ENCODE measurements around the gene PNPLA5.

Gene PNPLA5

GRCh38 chr22:43832393-43833265, 59.2 kb downstream of the PNPLA5 start:
- no peak for TF ChIP-seq CTCF (IDR thresholded peaks at IDR 0.05; ENCODE audit: low read depth, low read length, missing control alignments)
- DNase-seq (ENCODE audit: low read depth): no peak
- H3K4me3 ChIP-seq (ENCODE audit: low read depth, low read length): no peak overlapping the region

GRCh38 chr22:43831561-43832392, 60.0 kb downstream of the PNPLA5 start:
- no peak for TF ChIP-seq CTCF (IDR thresholded peaks at IDR 0.05; ENCODE audit: low read depth, low read length, missing control alignments)
- no peak overlapping the region for H3K4me3 ChIP-seq (ENCODE audit: low read depth, low read length)
- no peak for DNase-seq (ENCODE audit: low read depth)

- DNase-seq (ENCODE audit: low read depth): no peak
- no peak for TF ChIP-seq CTCF (IDR thresholded peaks at IDR 0.05; ENCODE audit: low read depth, low read length, missing control alignments)
These were observed 60.8 kb downstream of the PNPLA5 start for GRCh38 chr22:43830931-43831560.

GRCh38 chr22:43829904-43830851, 61.6 kb downstream of the PNPLA5 start:
- no peak for TF ChIP-seq CTCF (IDR thresholded peaks at IDR 0.05; ENCODE audit: low read depth, low read length, missing control alignments)
- H3K4me3 ChIP-seq (ENCODE audit: low read depth, low read length): no peak overlapping the region
- DNase-seq (ENCODE audit: low read depth): no peak

More at GRCh38 chr22:43830931-43831560, 60.8 kb downstream of the PNPLA5 start:
- H3K4me3 ChIP-seq (ENCODE audit: low read depth, low read length): no peak overlapping the region
